Measurements from ENCODE around the gene NT5DC3. TPM values are rescaled to one million over a fixed set of nuclear protein-coding genes. Genes with fewer than 3 reads are reported as not detected.

The NT5DC3 gene
- total RNA-seq, 1 experiment from 2014 or later = 9.5 TPM

GRCh38 chr12:103854372-103854973, 13.4 kb upstream of the NT5DC3 start:
- Mint-ChIP-seq H3K4me1 (ENCODE audit: low read depth, unreplicated experiment) (no peaks in the 10 kb centered on the region), H3K9me3 (ENCODE audit: unreplicated experiment) (no peaks in the 10 kb centered on the region), H3K4me3 (ENCODE audit: unreplicated experiment) (no peak overlapping the region), H3K27ac (ENCODE audit: unreplicated experiment) (no peak overlapping the region), H3K27me3 (ENCODE audit: insufficient read depth, unreplicated experiment) (no peaks in the 10 kb centered on the region), H3K36me3 (ENCODE audit: insufficient read depth, unreplicated experiment) (no peaks in the 10 kb centered on the region)
- intact Hi-C loops (cut with micrococcal nuclease; ENCODE audit: unreplicated experiment) = no loop called here
- ChIA-PET CTCF (no interaction called here), POLR2A (no interaction called here)
- no peak for TF ChIP-seq CTCF (IDR thresholded peaks at IDR 0.05; ENCODE audit: insufficient read depth in 1 of 2, low read depth in 1 of 2, low read length in 1 of 2, severe bottlenecking in 1 of 2, unreplicated experiment in 1 of 2)
- BruUV-seq (replicated peaks) = no TSS peak
- peaks cover 9% of the 10 kb centered on the region for H3K4me1 ChIP-seq
- H3K4me3 ChIP-seq (ENCODE audit: low read depth, low read length) = no peak overlapping the region
- no peaks in the 10 kb centered on the region for H3K9me3 ChIP-seq
- no peak for DNase-seq
- H3K36me3 ChIP-seq (ENCODE audit: control insufficient read depth, insufficient read depth, low read length) = no peaks in the 10 kb centered on the region
- H3K27me3 ChIP-seq (replicated peaks; ENCODE audit: control insufficient read depth, insufficient read depth, low read length) = no peaks in the 10 kb centered on the region; the same call in 1 of the 2 replicates

GRCh38 chr12:103852498-103852997, 11.5 kb upstream of the NT5DC3 start:
- no peak overlapping the region for H3K4me3 ChIP-seq (ENCODE audit: low read depth, low read length)
- peaks cover 5% of the 10 kb centered on the region; the same call in 1 of the 2 replicates for H3K4me1 ChIP-seq
- no peak overlapping the region for H3K4me3 Mint-ChIP-seq (ENCODE audit: unreplicated experiment)
- H3K27me3 ChIP-seq (replicated peaks; ENCODE audit: control insufficient read depth, insufficient read depth, low read length) = no peaks in the 10 kb centered on the region; the same call in 1 of the 2 replicates
- ChIA-PET POLR2A (no interaction called here), CTCF (interaction anchor here (0.6 kb wide), 1 partner anchor 49 kb away, joined by 3 read pairs; no protein-coding TSS in a partner anchor)
- no peak for DNase-seq
- no peak overlapping the region for H3K27ac Mint-ChIP-seq (ENCODE audit: unreplicated experiment)
- no peaks in the 10 kb centered on the region for H3K36me3 Mint-ChIP-seq (ENCODE audit: insufficient read depth, unreplicated experiment)
- no peaks in the 10 kb centered on the region for H3K9me3 ChIP-seq
- no peaks in the 10 kb centered on the region for H3K36me3 ChIP-seq (ENCODE audit: control insufficient read depth, insufficient read depth, low read length)
- no TSS peak for BruUV-seq (replicated peaks)
- no peaks in the 10 kb centered on the region for H3K9me3 Mint-ChIP-seq (ENCODE audit: unreplicated experiment)
- intact Hi-C loops (cut with micrococcal nuclease; ENCODE audit: unreplicated experiment) = no loop called here
- TF ChIP-seq CTCF (IDR thresholded peaks at IDR 0.05; ENCODE audit: insufficient read depth in 1 of 2, low read depth in 1 of 2, low read length in 1 of 2, severe bottlenecking in 1 of 2, unreplicated experiment in 1 of 2) = no peak
- peaks cover 7% of the 10 kb centered on the region for H3K4me1 Mint-ChIP-seq (ENCODE audit: low read depth, unreplicated experiment)
- H3K27me3 Mint-ChIP-seq (ENCODE audit: insufficient read depth, unreplicated experiment) = no peaks in the 10 kb centered on the region

- H3K4me1 Mint-ChIP-seq (ENCODE audit: low read depth, unreplicated experiment) = peaks cover 7% of the 10 kb centered on the region
- no peaks in the 10 kb centered on the region for H3K27me3 Mint-ChIP-seq (ENCODE audit: insufficient read depth, unreplicated experiment)
- no peaks in the 10 kb centered on the region for H3K36me3 Mint-ChIP-seq (ENCODE audit: insufficient read depth, unreplicated experiment)
- no peak overlapping the region for H3K27ac Mint-ChIP-seq (ENCODE audit: unreplicated experiment)
- POLR2A ChIA-PET = no interaction called here
- Histone ChIP-seq H3K36me3 (ENCODE audit: control insufficient read depth, insufficient read depth, low read length) (no peaks in the 10 kb centered on the region), H3K9me3 (no peaks in the 10 kb centered on the region), H3K4me1 (peaks cover 5% of the 10 kb centered on the region; the same call in 1 of the 2 replicates), H3K27me3 (replicated peaks; ENCODE audit: control insufficient read depth, insufficient read depth, low read length) (no peaks in the 10 kb centered on the region; the same call in 1 of the 2 replicates), H3K4me3 (ENCODE audit: low read depth, low read length) (no peak overlapping the region)
- no peak for TF ChIP-seq CTCF (IDR thresholded peaks at IDR 0.05; ENCODE audit: insufficient read depth in 1 of 2, low read depth in 1 of 2, low read length in 1 of 2, severe bottlenecking in 1 of 2, unreplicated experiment in 1 of 2)
- DNase-seq = no peak
- no TSS peak for BruUV-seq (replicated peaks)
- intact Hi-C loops (cut with micrococcal nuclease; ENCODE audit: unreplicated experiment) = no loop called here
- CTCF ChIA-PET = no interaction called here
- H3K9me3 Mint-ChIP-seq (ENCODE audit: unreplicated experiment) = no peaks in the 10 kb centered on the region
- no peak overlapping the region for H3K4me3 Mint-ChIP-seq (ENCODE audit: unreplicated experiment)
These were observed 10.1 kb upstream of the NT5DC3 start for GRCh38 chr12:103851127-103851526.
